HG03108 (cell line): ENCODE measurements around the gene SPTLC1.
"Not testable (repeated sequence)": the region's sequence is repeated elsewhere in the genome, so short reads cannot be mapped to it uniquely, and the experiment has no call there.

Experiments used
- ATAC-seq: cut with Tn5 transposase; IDR thresholded peaks from one replicate; pipeline ENCODE4 v1.9.1; 2021; ENCODE audit warnings: moderate library complexity; ENCODE audit not compliant: unreplicated experiment

SPTLC1 gene

GRCh38 chr9:92140754-92141143, 25.5 kb upstream of the SPTLC1 start:
- no peak for ATAC-seq

- ATAC-seq: no peak
Observed at GRCh38 chr9:92140074-92140753, 25.0 kb upstream of the SPTLC1 start.

- not testable (repeated sequence) for ATAC-seq
Observed at GRCh38 chr9:92138960-92139540, 23.8 kb upstream of the SPTLC1 start.

GRCh38 chr9:92138157-92138959, 23.1 kb upstream of the SPTLC1 start:
- no peak for ATAC-seq

DNA sequence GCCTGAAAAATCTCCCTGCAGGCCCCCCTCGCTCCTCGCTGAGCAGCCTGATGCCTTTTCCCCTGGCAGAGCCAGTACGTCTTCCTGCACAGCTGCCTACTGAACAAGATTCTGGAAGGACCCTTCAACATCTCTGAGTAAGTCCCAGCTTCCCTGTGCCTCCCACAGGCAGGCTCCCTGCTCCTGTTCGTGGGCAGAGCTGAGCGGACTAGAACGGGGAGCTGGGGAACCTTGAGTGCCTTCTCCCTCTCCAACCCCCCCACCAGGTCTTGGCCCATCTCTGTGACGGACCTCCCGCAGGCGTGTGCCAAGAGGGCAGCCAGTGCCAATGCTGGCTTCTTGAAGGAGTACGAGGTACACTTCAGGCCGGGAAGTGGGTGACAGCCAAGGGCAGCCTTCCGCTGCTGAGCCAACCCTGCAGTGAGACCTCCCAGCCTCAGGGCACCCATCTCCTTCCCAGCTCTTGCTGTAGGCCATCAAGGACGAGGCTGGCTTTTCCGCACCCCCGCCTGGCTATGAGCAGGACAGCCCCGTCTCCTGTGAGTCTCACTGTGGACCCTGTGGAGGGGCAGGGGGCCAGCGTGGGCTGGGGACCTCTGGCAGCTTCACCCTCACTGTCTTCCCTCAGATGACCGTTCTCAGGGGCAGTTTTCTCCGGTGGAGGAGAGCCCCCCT, 21.1 kb upstream of the SPTLC1 start:
- no peak for ATAC-seq

GRCh38 chr9:92135576-92135975, 20.4 kb upstream of the SPTLC1 start:
- ATAC-seq: no peak

DNA sequence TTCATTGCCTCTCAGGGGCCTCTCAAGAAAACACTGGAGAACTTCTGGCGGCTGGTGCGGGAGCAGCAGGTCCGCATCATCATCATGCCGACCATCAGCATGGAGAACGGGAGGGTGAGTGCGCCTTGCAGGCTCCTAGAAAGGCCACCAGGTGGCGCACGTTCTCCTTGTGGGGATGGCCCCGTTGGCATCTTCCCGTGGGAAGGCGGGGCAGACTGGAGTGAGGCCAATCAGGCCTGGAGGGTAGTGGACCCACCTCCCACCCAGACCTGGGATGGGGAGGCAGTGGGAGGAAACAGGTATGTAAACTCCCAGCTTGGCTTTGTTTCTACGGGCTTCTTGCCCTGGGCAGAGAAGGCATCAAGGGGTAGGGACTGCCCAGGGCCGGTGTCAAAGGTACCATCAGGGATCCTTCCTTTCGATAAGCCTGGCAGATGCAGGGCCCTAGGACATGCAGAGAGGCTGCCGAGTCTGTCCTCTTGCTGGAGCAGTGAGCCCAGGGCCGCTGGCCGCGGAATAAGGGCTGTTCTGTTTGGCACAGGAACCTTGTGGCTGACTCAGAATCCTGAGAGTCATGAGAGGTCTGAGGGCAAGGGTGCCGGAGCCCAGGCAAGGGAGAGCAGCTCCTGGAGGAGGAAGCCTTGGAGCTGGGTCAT, 18.9 kb upstream of the SPTLC1 start:
- no peak for ATAC-seq

DNA sequence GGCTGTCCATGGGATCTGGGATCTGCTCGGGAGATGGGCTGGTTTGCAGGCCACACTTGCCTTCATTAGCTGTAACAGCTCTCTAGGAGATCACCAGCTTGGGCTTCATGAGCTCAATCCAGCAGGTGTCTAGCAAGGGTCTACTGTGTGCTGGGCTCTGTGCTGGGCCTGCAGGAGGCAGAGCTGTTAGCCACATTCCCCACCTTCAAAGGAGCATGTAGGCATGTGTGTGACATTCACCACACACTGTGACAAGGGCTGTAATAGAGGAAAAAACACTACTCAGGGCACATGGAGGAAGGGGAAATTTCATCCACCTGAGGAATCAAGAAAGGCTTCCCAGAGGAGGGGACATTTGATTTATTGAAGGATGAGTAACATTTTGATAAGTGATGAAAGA, 17.7 kb upstream of the SPTLC1 start:
- ATAC-seq: not testable (repeated sequence)

GRCh38 chr9:92132501-92132900, 17.3 kb upstream of the SPTLC1 start:
- no peak for ATAC-seq

DNA sequence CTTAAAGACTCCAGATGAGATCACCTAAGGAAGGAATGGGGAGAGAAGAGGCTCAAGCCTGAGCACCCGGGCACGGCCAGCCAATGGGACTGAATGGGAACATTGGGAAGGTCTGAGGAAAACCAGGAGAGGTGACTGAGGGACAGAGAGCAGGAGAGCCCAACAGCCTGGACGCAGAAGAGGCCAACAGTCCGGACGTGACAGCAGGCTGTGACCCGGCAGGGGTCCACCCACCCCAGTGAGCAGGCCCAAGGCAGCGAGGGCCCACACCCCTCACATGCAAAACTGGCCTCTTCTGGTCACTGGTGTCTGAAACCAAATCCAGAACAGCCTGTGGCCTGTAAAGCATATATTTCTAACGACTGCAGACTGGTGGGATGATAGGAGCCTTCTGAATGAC, 7.6 kb upstream of the SPTLC1 start:
- ATAC-seq: no peak

GRCh38 chr9:92122061-92122460, 6.8 kb upstream of the SPTLC1 start:
- ATAC-seq: no peak

DNA sequence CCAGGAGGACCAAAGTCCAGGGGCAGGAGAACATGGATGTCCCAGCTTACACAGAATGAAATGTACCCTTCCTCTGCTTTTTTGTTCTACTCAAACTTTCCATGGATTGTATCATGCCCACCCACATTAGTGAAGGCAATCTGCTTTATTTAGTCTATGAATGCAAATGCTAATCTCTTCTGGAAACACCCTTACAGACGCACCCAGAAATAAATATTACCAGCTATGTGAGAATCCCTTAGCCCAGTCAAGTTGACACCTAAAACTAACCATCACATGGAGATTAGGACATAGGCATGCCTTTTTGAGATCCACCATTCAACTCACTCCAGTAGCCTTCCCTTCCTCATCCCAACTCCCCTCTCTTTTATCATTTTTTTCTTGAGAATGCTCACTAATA, 6.1 kb upstream of the SPTLC1 start:
- ATAC-seq: no peak

DNA sequence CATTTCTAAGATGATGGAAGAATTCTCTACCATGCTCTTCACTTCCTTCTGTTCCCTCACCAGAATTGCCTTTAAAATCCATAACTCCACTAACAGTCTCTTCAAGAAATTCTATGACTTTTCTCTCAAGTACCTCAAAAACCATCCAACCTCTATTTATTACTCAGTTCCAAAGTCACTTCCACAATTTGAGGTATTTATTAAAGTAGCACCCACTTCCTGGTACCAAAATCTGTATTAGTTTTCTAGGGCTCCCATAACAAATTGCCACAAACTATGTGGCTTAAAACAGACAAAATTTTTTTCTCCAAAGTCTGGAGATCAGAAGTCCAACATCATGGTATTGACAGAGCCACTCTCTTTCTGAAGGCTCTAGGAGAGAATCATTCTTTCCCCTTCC, 4.9 kb upstream of the SPTLC1 start:
- ATAC-seq: no peak

- no peak for ATAC-seq
Observed at GRCh38 chr9:92119586-92119985, 4.4 kb upstream of the SPTLC1 start.

GRCh38 chr9:92108122-92108521, 7.1 kb downstream of the SPTLC1 start:
- no peak for ATAC-seq

DNA sequence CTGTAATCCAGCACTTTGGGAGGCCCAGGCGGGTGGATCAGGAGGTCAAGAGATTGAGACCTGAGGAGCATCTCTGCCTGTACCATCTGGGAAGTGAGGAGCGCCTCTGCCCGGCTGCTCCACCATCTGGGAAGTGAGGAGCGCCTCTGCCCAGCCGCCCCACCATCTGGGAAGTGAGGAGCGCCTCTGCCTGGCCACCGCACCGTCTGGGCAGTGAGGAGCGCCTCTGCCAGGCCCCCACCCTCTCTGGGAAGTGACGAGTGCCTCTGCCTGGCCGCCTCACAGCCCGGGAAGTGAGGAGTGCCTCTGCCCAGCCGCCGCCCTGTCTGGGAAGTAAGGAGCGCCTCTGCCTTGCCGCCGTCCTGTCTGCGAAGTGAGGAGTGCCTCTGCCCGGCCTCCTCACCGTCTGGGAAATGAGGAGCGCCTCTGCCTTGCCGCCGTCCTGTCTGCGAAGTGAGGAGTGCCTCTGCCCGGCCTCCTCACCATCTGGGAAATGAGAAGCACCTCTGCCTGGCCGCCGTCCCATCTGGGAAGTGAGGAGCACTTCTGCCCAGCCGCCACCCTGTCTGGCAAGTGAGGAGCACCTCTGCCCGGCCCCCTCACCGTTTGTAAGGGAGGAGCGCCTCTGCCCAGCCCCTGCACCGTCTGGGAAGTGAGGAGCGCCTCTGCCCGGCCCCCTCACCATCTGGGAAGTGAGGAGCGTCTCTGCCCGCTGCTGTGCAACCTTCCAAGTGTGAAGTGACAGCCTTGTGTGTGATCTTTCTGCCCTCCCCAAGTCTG, 9.6 kb downstream of the SPTLC1 start:
- not testable (repeated sequence) for ATAC-seq

DNA sequence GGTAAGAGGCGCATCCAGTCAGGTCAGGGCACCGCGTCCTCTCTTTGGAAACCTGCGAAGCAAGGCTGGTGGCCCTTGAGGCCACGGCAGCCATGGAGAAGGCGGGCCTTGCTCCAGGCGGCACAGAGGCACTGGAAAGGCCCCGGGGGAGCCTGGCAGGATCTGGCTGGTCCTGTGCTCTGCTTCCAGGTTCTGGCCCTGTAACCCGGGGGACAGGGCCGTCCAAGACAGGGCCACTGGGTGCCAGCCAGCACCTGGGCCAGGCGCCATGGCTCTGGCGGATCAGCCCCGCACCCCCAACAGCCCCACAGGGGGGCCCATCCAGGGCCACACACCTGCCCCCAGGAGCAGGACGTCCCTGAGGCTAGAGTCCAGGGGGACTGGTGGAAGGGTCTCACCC, 11.6 kb downstream of the SPTLC1 start:
- not testable (repeated sequence) for ATAC-seq

- ATAC-seq: no peak
Observed at GRCh38 chr9:92100237-92100911, 14.8 kb downstream of the SPTLC1 start.

- peak; percentile 63 for ATAC-seq
Observed at GRCh38 chr9:92098638-92099037, 16.6 kb downstream of the SPTLC1 start.

DNA sequence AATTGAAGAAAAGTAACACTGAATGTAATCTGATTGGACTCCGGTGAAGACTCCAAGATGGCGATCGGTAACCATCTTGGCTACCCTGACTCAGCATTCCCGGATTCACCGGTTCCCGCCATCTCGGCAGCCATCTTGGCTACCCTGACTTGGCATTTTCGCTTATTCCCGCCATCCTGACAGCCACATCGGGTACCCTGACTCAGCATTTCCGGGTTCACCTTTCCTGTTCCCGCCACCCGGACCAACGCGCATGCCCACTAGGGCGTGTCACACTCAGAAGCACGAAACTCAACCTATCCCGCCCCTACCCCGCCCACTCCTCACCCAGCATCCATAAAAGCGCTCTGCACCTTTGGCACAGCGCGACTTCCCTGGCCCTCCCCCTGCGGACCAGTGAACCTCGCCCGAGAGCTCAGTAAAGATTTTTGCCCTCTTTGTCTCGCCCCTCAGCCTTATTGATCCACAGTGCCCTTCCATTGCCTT, 17.2 kb downstream of the SPTLC1 start:
- no peak for ATAC-seq
